GM12892 (cell line): ENCODE measurements around the gene NUBP1. TPM values are rescaled to one million over a fixed set of nuclear protein-coding genes. Genes with fewer than 3 reads are reported as not detected.

ENCODE experiments used
- DNase-seq: peaks from one replicate; pipeline ENCODE4 v3.0.0; 2011; ENCODE audit not compliant: insufficient read length
- FAIRE-seq: peaks from 2 replicates; lab custom pipeline; 2011; peaks lifted over from hg19 to GRCh38; lab: Jason Lieb, UNC
- POLR2A ChIP-seq: IDR thresholded peaks from 2 replicates; pipeline ENCODE4 v1.6.1; 2011; ENCODE audit warnings: low read depth, low read length, control low read depth
- POLR2AphosphoS5 ChIP-seq: IDR thresholded peaks from 2 replicates; pipeline ENCODE4 v1.6.1; 2011; ENCODE audit warnings: low read depth, low read length, control low read depth
- TAF1 ChIP-seq: IDR thresholded peaks from 2 replicates; pipeline ENCODE4 v1.6.1; 2011; ENCODE audit warnings: low read depth, mild to moderate bottlenecking, control low read depth, low read length, borderline replicate concordance
- polyA plus RNA-seq: library from polyadenylated mRNA; unstranded; fragments of >200 nt; gene quantifications from one replicate; pipeline ENCODE4 v1.2.1, GENCODE V29; 2012; ENCODE audit warnings: missing spikeins, inconsistent platforms; ENCODE audit not compliant: missing spikeins

Gene NUBP1
- polyA plus RNA-seq, result 48.0 TPM

GRCh38 chr16:10743610-10744369 is at the start of gene NUBP1:
TSS of gene NUBP1 (plus strand) at chr16:10743842. CDS start at chr16:10743864, 22 bp downstream.
- TF ChIP-seq TAF1 (peak; percentile 60), POLR2AphosphoS5 (peak; percentile 90), POLR2A (peak; percentile 92; the same call in 1 of the 2 replicates)
- DNase-seq (peak; percentile 86), FAIRE-seq (peak; percentile 95)

GRCh38 chr16:10693889-10694288 is 49.8 kb upstream of the NUBP1 start:
- FAIRE-seq, result no peak
- DNase-seq, result no peak
- no peak for TF ChIP-seq TAF1

- DNase-seq (no peak), FAIRE-seq (no peak)
- TF ChIP-seq TAF1 (no peak), POLR2A (no peak), POLR2AphosphoS5 (no peak)
These were observed 49.3 kb upstream of the NUBP1 start for GRCh38 chr16:10694306-10694705.

DNA sequence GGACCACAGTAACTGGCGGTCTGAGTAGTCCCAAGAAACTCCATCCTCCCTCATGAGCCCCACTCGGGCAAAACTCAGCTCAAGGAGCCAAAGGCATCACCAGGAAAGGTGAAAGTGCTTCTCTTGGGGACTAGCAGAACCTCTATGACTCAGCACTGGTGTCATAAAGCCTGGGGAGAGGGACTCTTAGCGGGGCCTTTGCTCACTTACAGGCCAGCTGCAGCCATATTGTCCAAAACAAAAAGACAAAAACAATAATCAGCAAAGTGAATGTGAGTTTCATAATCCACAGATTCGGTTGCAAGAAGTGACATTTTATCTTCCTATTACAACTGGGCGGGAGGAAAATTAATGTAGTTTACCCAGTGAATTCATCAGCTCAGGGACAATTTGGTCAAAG is 48.8 kb upstream of the NUBP1 start, which contains the start of gene TEKT5:
Gene TEKT5 (minus strand): TSS at position 101 of the 400 bp plus-strand sequence. CDS start 57 bp downstream, at position 44.
- FAIRE-seq, result no peak
- DNase-seq, result no peak
- TF ChIP-seq TAF1, result no peak
- no peak for TF ChIP-seq POLR2AphosphoS5
- no peak for TF ChIP-seq POLR2A

DNA sequence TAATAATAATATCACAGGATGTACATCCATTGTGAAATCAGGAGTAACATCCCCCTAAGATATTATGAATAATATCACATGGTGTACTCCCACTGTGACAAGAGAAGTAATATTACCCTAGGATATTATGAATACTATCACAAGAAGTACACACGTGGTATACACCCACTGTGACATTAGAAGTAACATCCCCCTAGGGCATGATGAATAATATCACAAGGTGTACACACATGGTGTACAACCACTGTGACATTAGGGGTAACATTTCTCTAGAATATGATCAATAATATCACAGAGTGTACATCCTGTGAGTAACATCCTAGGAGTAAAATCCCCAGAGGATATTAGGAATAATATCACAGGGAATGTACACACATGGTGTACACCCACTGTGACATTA is 43.9 kb upstream of the NUBP1 start:
- TF ChIP-seq TAF1 (no peak), POLR2A (no peak), POLR2AphosphoS5 (no peak)
- FAIRE-seq (no peak), DNase-seq (no peak)

GRCh38 chr16:10708969-10709368 is 34.7 kb upstream of the NUBP1 start:
- FAIRE-seq, result no peak
- no peak for DNase-seq
- TF ChIP-seq POLR2AphosphoS5, result no peak
- TF ChIP-seq POLR2A, result no peak
- TF ChIP-seq TAF1, result no peak

- no peak for FAIRE-seq
- DNase-seq, result no peak
- TF ChIP-seq POLR2AphosphoS5 (no peak), POLR2A (no peak), TAF1 (no peak)
These were observed 15.4 kb upstream of the NUBP1 start for GRCh38 chr16:10728003-10728887.

DNA sequence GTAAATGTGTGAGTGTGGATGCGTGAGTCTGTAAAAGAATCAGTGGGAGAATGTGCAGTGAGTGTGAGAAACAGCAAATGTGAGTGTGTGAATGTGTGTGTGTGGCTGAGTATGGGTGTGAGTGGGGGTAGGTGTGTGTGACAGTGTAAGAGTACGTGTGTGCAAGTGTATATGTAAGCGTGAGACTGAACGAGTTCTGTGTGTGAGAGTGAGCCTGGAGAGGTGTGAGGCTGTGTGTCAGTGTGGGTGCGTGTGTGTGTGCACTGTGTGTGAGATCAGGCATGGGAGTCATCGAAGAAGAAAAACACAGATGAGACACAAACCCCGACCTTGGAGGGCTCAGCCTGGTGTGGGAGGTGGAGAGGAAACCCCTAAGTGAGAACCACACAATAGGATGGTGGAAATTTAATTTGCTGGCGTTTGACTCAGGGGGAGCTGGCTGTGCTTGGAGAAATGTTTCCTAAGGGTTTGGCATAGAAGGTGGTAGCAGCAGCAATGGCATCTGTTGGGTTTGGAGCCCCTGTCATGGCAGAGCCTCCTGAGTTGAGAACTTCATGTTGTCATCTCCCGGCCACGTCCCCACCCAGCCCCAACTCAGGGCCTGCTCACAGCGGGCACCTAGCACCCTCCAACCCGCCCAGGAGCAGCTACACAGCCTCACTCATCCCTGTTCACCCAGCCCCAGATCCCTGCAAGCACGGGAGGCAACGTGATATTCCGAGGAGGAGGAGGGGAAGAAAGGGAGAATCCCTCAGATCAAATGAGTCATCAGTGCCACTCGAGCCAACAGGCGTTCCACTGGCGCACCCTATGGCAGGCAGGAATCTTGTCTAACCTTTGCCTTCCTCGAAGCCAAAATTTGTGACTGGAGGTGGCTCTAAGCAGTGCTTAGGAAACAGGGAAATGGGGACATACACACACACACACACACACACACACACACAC is 14.3 kb upstream of the NUBP1 start:
- DNase-seq (no peak), FAIRE-seq (no peak)
- TF ChIP-seq POLR2AphosphoS5 (no peak), POLR2A (no peak), TAF1 (no peak)

- FAIRE-seq (no peak), DNase-seq (no peak)
- TF ChIP-seq POLR2AphosphoS5 (no peak), POLR2A (no peak), TAF1 (no peak)
These were observed 11.9 kb upstream of the NUBP1 start for GRCh38 chr16:10731790-10732189.

DNA sequence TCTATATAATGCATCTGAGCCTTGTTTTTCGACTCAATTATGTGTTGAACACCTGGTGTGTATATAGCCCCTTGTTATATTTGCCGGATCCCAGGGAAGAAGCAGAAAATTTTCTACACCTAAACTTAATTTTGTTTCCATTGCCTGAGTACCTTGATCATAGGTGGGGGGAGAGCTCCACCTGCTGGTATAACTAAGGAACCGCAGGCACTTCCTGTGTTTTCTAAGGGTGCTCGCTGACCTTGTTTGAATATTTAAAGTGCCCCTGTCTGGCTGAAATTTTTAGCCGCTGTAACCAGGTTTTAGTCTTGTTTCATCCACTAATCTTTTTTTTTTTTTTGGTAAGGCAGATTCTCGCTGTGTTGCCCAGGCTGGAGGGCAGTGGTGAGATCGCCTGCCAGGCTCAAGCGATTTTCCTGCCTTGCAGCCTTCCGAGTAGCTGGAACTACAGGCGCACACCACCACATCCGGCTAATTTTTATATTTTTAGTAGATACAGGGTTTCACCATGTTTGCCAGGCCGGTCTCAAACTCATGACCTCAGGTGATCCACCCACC is 6.5 kb upstream of the NUBP1 start:
- TF ChIP-seq POLR2A, result no peak
- TF ChIP-seq POLR2AphosphoS5, result no peak
- no peak for TF ChIP-seq TAF1
- no peak for DNase-seq
- FAIRE-seq, result peak; percentile 60
